ENCODE measurements around the gene HIF1A. TPM values are rescaled to one million over a fixed set of nuclear protein-coding genes. Genes with fewer than 3 reads are reported as not detected.

HIF1A gene
- total RNA-seq, 1 donor from 2014 or later: 129 TPM

GRCh38 chr14:61663312-61663979 lies 31.9 kb upstream of the HIF1A start:
- Mint-ChIP-seq H3K27me3 (ENCODE audit: low read depth) (no peaks in the 10 kb centered on the region), H3K9me3 (no peaks in the 10 kb centered on the region), H3K27ac (ENCODE audit: unreplicated experiment) (no peak overlapping the region), H3K36me3 (ENCODE audit: low read depth) (no peaks in the 10 kb centered on the region), H3K4me3 (no peak overlapping the region), H3K4me1 (no peaks in the 10 kb centered on the region)
- no peak for DNase-seq (ENCODE audit: low read depth, low spot score)
- TF ChIP-seq CTCF (conservative IDR thresholded peaks at IDR 0.05): no peak

- H3K9me3 Mint-ChIP-seq: no peaks in the 10 kb centered on the region
- no peak overlapping the region for H3K4me3 Mint-ChIP-seq
- no peak for DNase-seq (ENCODE audit: low read depth, low spot score)
- TF ChIP-seq CTCF (conservative IDR thresholded peaks at IDR 0.05): no peak
- no peak overlapping the region for H3K27ac Mint-ChIP-seq (ENCODE audit: unreplicated experiment)
- H3K36me3 Mint-ChIP-seq (ENCODE audit: low read depth): no peaks in the 10 kb centered on the region
- no peaks in the 10 kb centered on the region for H3K27me3 Mint-ChIP-seq (ENCODE audit: low read depth)
- H3K4me1 Mint-ChIP-seq: no peaks in the 10 kb centered on the region
These were observed 27.0 kb upstream of the HIF1A start for GRCh38 chr14:61668282-61668681.

- Mint-ChIP-seq H3K4me3 (no peak overlapping the region), H3K4me1 (no peaks in the 10 kb centered on the region), H3K9me3 (no peaks in the 10 kb centered on the region), H3K27me3 (ENCODE audit: low read depth) (no peaks in the 10 kb centered on the region), H3K36me3 (ENCODE audit: low read depth) (no peaks in the 10 kb centered on the region), H3K27ac (ENCODE audit: unreplicated experiment) (no peak overlapping the region)
- DNase-seq (ENCODE audit: low read depth, low spot score): no peak
- TF ChIP-seq CTCF (conservative IDR thresholded peaks at IDR 0.05): no peak
These were observed 24.7 kb upstream of the HIF1A start for GRCh38 chr14:61670576-61670975.

- Mint-ChIP-seq H3K9me3 (no peaks in the 10 kb centered on the region), H3K27me3 (ENCODE audit: low read depth) (no peaks in the 10 kb centered on the region), H3K27ac (ENCODE audit: unreplicated experiment) (no peak overlapping the region), H3K36me3 (ENCODE audit: low read depth) (no peaks in the 10 kb centered on the region), H3K4me1 (no peaks in the 10 kb centered on the region), H3K4me3 (no peak overlapping the region)
- DNase-seq (ENCODE audit: low read depth, low spot score): no peak
- no peak for TF ChIP-seq CTCF (conservative IDR thresholded peaks at IDR 0.05)
These were observed 24.2 kb upstream of the HIF1A start for GRCh38 chr14:61671082-61671481.

GRCh38 chr14:61672796-61673195 lies 22.5 kb upstream of the HIF1A start:
- H3K27me3 Mint-ChIP-seq (ENCODE audit: low read depth): no peaks in the 10 kb centered on the region
- H3K27ac Mint-ChIP-seq (ENCODE audit: unreplicated experiment): no peak overlapping the region
- no peak for TF ChIP-seq CTCF (conservative IDR thresholded peaks at IDR 0.05)
- no peak for DNase-seq (ENCODE audit: low read depth, low spot score)
- H3K4me3 Mint-ChIP-seq: no peak overlapping the region
- no peaks in the 10 kb centered on the region for H3K4me1 Mint-ChIP-seq
- H3K9me3 Mint-ChIP-seq: no peaks in the 10 kb centered on the region
- no peaks in the 10 kb centered on the region for H3K36me3 Mint-ChIP-seq (ENCODE audit: low read depth)

All from neural crest cell (in vitro differentiated cells).